Karpas-422 (cell line): ENCODE results near the gene CC2D2A. TPM values are rescaled to one million over a fixed set of nuclear protein-coding genes. Genes with fewer than 3 reads are reported as not detected.
"Not testable (repeated sequence)": the region's sequence is repeated elsewhere in the genome, so short reads cannot be mapped to it uniquely, and the experiment has no call there.

Source experiments
- DNase-seq: peaks from one replicate; pipeline ENCODE4 v3.0.0-alpha.2; 2015
- H2AFZ ChIP-seq: fragments of 200-600 bp; sonication (generic); 2 replicates; pipeline ENCODE4 v1.6.1; 2014; ENCODE audit warnings: antibody characterized with exemption, low read length, mixed read lengths
- H3K27ac ChIP-seq: fragments of 200-600 bp; sonication (generic); 2 replicates; pipeline ENCODE4 v1.5.1; 2014; ENCODE audit warnings: mild to moderate bottlenecking, low read length, moderate library complexity
- H3K27me3 ChIP-seq: fragments of 200-600 bp; sonication (generic); 2 replicates; pipeline ENCODE4 v1.6.1; 2014; ENCODE audit warnings: low read length, mixed read lengths
- H3K36me3 ChIP-seq: fragments of 200-600 bp; sonication (generic); 2 replicates; pipeline ENCODE4 v1.6.1; 2014; ENCODE audit warnings: low read length, mixed read lengths; ENCODE audit not compliant: insufficient read depth
- H3K4me1 ChIP-seq: fragments of 200-600 bp; sonication (generic); 2 replicates; pipeline ENCODE4 v1.6.1; 2014; ENCODE audit warnings: mild to moderate bottlenecking, low read length, mixed read lengths
- H3K4me2 ChIP-seq: fragments of 200-600 bp; sonication (generic); 2 replicates; pipeline ENCODE4 v1.6.1; 2014; ENCODE audit warnings: low read length, low read depth, mild to moderate bottlenecking; ENCODE audit not compliant: poor library complexity, severe bottlenecking
- H3K4me3 ChIP-seq: fragments of 200-600 bp; sonication (generic); 2 replicates; pipeline ENCODE4 v1.5.1; 2014; ENCODE audit warnings: mild to moderate bottlenecking, antibody characterized with exemption, low read length, mixed read lengths
- H3K79me2 ChIP-seq: fragments of 200-600 bp; sonication (generic); 2 replicates; pipeline ENCODE4 v1.6.1; 2014; ENCODE audit warnings: mild to moderate bottlenecking, low read length, mixed read lengths
- H3K9ac ChIP-seq: fragments of 200-600 bp; sonication (generic); 2 replicates; pipeline ENCODE4 v1.6.0; 2014; ENCODE audit warnings: low read length
- H3K9me2 ChIP-seq: fragments of 200-600 bp; sonication (generic), shearing (Covaris generic); replicated peaks from 2 replicates; pipeline ENCODE4 v1.6.0; 2014; ENCODE audit warnings: mild to moderate bottlenecking, low read length, moderate library complexity; ENCODE audit not compliant: insufficient read depth
- H3K9me3 ChIP-seq: fragments of 300-700, 200-600 bp; sonication (generic); 2 replicates; pipeline ENCODE4 v1.6.1; 2014; ENCODE audit warnings: low read length, mixed read lengths
- H4K20me1 ChIP-seq: fragments of 200-600 bp; sonication (generic); 2 replicates; pipeline ENCODE4 v1.6.1; 2014; ENCODE audit warnings: mild to moderate bottlenecking, antibody characterized with exemption, low read length, low read depth; ENCODE audit not compliant: insufficient read depth
- small RNA-seq: library from RNA; depleted of rRNA; stranded (forward); fragments of <200 nt; gene quantifications from one replicate; pipeline ENCODE3, GENCODE V24; 2014
- total RNA-seq: library from RNA; depleted of rRNA; stranded (reverse); fragments of >200 nt; shearing (Covaris generic); gene quantifications from 2 replicates; pipeline ENCODE4 v1.2.3, GENCODE V29; 2014; ENCODE audit warnings: low replicate concordance; rRNA removed

The CC2D2A gene
- total RNA-seq, 1 experiment from 2014 or later = not detected

GRCh38 chr4:15614891-15615290 lies 145.2 kb downstream of the CC2D2A start:
- not testable (repeated sequence) for H3K9ac ChIP-seq, H3K27ac ChIP-seq, H4K20me1 ChIP-seq, H3K4me1 ChIP-seq, H3K4me3 ChIP-seq, DNase-seq, H3K9me2 ChIP-seq, H3K27me3 ChIP-seq, H3K9me3 ChIP-seq, H2AFZ ChIP-seq, H3K4me2 ChIP-seq
- Histone ChIP-seq H3K36me3 (peaks cover 13% of the 10 kb centered on the region), H3K79me2 (peaks cover 79% of the 10 kb centered on the region)

GRCh38 chr4:15617407-15617806 lies 147.7 kb downstream of the CC2D2A start:
- DNase-seq, H3K27me3 ChIP-seq, H4K20me1 ChIP-seq, H3K9me2 ChIP-seq, H3K4me3 ChIP-seq, H3K27ac ChIP-seq, H3K9me3 ChIP-seq, H2AFZ ChIP-seq, H3K4me2 ChIP-seq, H3K9ac ChIP-seq, H3K4me1 ChIP-seq: not testable (repeated sequence)
- peaks cover 85% of the 10 kb centered on the region for H3K79me2 ChIP-seq
- peaks cover 34% of the 10 kb centered on the region for H3K36me3 ChIP-seq

GRCh38 chr4:15636818-15637217 lies 167.1 kb downstream of the CC2D2A start:
- no peaks in the 10 kb centered on the region for H4K20me1 ChIP-seq
- H3K27me3 ChIP-seq = no peaks in the 10 kb centered on the region
- H3K79me2 ChIP-seq = peaks cover 76% of the 10 kb centered on the region
- H3K4me3 ChIP-seq = no peak overlapping the region
- no peak overlapping the region for H3K9ac ChIP-seq
- no peak overlapping the region for H2AFZ ChIP-seq
- DNase-seq = no peak
- H3K4me1 ChIP-seq = peaks cover 17% of the 10 kb centered on the region
- H3K4me2 ChIP-seq = no peak overlapping the region
- H3K9me3 ChIP-seq = no peaks in the 10 kb centered on the region
- no peak overlapping the region for H3K27ac ChIP-seq
- no peaks in the 10 kb centered on the region for H3K9me2 ChIP-seq
- H3K36me3 ChIP-seq = peaks cover 57% of the 10 kb centered on the region

- no peak overlapping the region for H3K4me2 ChIP-seq
- H3K79me2 ChIP-seq = peaks cover 87% of the 10 kb centered on the region
- H3K27me3 ChIP-seq = no peaks in the 10 kb centered on the region
- H3K4me3 ChIP-seq = no peak overlapping the region
- H3K9me3 ChIP-seq = no peaks in the 10 kb centered on the region
- H3K27ac ChIP-seq = no peak overlapping the region
- H4K20me1 ChIP-seq = no peaks in the 10 kb centered on the region
- H3K36me3 ChIP-seq = peaks cover 50% of the 10 kb centered on the region
- H3K9me2 ChIP-seq = no peaks in the 10 kb centered on the region
- DNase-seq = no peak
- H2AFZ ChIP-seq = no peak overlapping the region
- no peak overlapping the region for H3K9ac ChIP-seq
- H3K4me1 ChIP-seq = peaks cover 17% of the 10 kb centered on the region
Measured at GRCh38 chr4:15638418-15638817, 168.7 kb downstream of the CC2D2A start.

GRCh38 chr4:15648600-15648999 lies 178.9 kb downstream of the CC2D2A start:
- Histone ChIP-seq H3K79me2 (peaks cover 98% of the 10 kb centered on the region), H3K36me3 (no peaks in the 10 kb centered on the region), H3K9ac (no peak overlapping the region), H3K4me3 (no peak overlapping the region), H4K20me1 (no peaks in the 10 kb centered on the region), H3K27ac (no peak overlapping the region), H2AFZ (no peak overlapping the region), H3K9me3 (no peaks in the 10 kb centered on the region), H3K4me1 (peaks cover 48% of the 10 kb centered on the region), H3K27me3 (no peaks in the 10 kb centered on the region), H3K9me2 (no peaks in the 10 kb centered on the region), H3K4me2 (no peak overlapping the region)
- no peak for DNase-seq

- H2AFZ ChIP-seq = no peak overlapping the region
- peak overlapping the region; percentile 41 for H3K4me2 ChIP-seq
- no peak overlapping the region; the same call in 1 of the 2 replicates for H3K27ac ChIP-seq
- H3K9me3 ChIP-seq = no peaks in the 10 kb centered on the region
- peaks cover 96% of the 10 kb centered on the region for H3K79me2 ChIP-seq
- no peaks in the 10 kb centered on the region for H3K9me2 ChIP-seq
- no peaks in the 10 kb centered on the region for H3K36me3 ChIP-seq
- no peak overlapping the region for H3K4me3 ChIP-seq
- H4K20me1 ChIP-seq = no peaks in the 10 kb centered on the region
- peak overlapping the region; percentile 19 for H3K9ac ChIP-seq
- peaks cover 50% of the 10 kb centered on the region for H3K4me1 ChIP-seq
- no peaks in the 10 kb centered on the region for H3K27me3 ChIP-seq
- peak; percentile 89 for DNase-seq
Measured at GRCh38 chr4:15649914-15650545, 180.3 kb downstream of the CC2D2A start.

Small RNA genes lying within 50 kb of the gene (small RNA-seq; reads per million reads assigned to genes)
- gene AC007016.1 = not detected

Other genes starting within 250 kb of the CC2D2A start
- not detected in 2 replicates for gene C1QTNF7, start 41.8 kb upstream of the CC2D2A start, total RNA-seq
- 35.6 and 78.2 TPM in 2 replicates for gene FBXL5, start 185.5 kb downstream of the CC2D2A start, total RNA-seq
- 15.1 and 18.3 TPM in 2 replicates for gene FAM200B, start 211.9 kb downstream of the CC2D2A start, total RNA-seq
- not detected in 2 replicates for gene BST1, start 233.2 kb downstream of the CC2D2A start, total RNA-seq